SK-N-SH treated with all-trans-retinoic acid at 6 μM for 48 hours (cell line): ENCODE data around the gene TOR2A.

Experiments used
- ARNTL ChIP-seq: fragments of 450-650 bp; formaldehyde crosslinking; IDR thresholded peaks from 2 replicates; pipeline ENCODE4 v1.5.0; 2020; ENCODE audit warnings: low read depth, mild to moderate bottlenecking, moderate library complexity, borderline replicate concordance
- GLIS3 ChIP-seq: fragments of 250-450 bp; sonication (Bioruptor Pico); IDR thresholded peaks from 2 replicates; pipeline ENCODE4 v1.5.0; 2020; ENCODE audit warnings: mild to moderate bottlenecking, moderate library complexity
- TOX ChIP-seq: fragments of 250-450 bp; sonication (Bioruptor Pico); IDR thresholded peaks from 2 replicates; pipeline ENCODE4 v1.8.0; 2021; ENCODE audit warnings: mild to moderate bottlenecking, moderate library complexity, borderline replicate concordance
- TF ChIP-seq, protein P1 (sequence below): fragments of 250-450 bp; sonication (Bioruptor Pico); IDR thresholded peaks from 2 replicates; pipeline ENCODE4 v1.8.0; 2020; ENCODE audit warnings: mild to moderate bottlenecking, moderate library complexity, borderline replicate concordance

DNA sequence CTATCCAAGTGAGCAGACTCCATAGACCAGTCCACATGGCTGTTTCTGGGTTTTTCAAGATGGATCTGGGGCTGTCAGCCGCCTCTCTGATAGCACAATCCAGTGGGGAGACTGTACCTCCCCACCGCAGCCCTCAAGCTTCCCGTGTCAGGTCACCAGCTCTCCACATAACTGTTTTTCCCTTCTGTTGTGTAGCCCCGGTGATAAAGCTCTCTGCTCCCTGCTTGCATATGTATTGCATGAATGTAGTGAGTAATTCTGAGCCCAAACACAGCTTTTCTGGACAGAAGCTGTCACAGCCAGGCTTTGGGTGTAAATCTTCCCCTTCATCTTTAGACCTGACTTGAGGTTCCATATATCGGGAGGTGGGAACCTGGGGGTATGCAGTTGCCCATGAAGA is 51.4 kb downstream of the TOR2A start:
- TF ChIP-seq, protein P1, sequence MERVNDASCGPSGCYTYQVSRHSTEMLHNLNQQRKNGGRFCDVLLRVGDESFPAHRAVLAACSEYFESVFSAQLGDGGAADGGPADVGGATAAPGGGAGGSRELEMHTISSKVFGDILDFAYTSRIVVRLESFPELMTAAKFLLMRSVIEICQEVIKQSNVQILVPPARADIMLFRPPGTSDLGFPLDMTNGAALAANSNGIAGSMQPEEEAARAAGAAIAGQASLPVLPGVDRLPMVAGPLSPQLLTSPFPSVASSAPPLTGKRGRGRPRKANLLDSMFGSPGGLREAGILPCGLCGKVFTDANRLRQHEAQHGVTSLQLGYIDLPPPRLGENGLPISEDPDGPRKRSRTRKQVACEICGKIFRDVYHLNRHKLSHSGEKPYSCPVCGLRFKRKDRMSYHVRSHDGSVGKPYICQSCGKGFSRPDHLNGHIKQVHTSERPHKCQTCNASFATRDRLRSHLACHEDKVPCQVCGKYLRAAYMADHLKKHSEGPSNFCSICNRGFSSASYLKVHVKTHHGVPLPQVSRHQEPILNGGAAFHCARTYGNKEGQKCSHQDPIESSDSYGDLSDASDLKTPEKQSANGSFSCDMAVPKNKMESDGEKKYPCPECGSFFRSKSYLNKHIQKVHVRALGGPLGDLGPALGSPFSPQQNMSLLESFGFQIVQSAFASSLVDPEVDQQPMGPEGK = no peak
- TF ChIP-seq GLIS3 (no peak), ARNTL (CRISPR knock-in tag) (no peak), TOX (CRISPR knock-in tag) (no peak)
